A549 (cell line): ENCODE data around the gene SSX2IP.

ENCODE experiments used
- CHD2 ChIP-seq: fragments of 150-350 bp; IDR thresholded peaks from 2 replicates; pipeline ENCODE4 v1.6.1; 2014; ENCODE audit warnings: low read length; ENCODE audit not compliant: partially characterized antibody
- MAZ ChIP-seq: fragments of 150-350 bp; IDR thresholded peaks from 2 replicates; pipeline ENCODE4 v1.6.1; 2014; ENCODE audit warnings: antibody characterized with exemption, low read depth, low read length, borderline replicate concordance
- USF2 ChIP-seq: fragments of 450-650 bp; IDR thresholded peaks from 2 replicates; pipeline ENCODE4 v1.6.1; 2014; ENCODE audit warnings: antibody characterized with exemption
- TF ChIP-seq, protein P1 (sequence below): fragments of >200 bp; sonication (Bioruptor Twin); formaldehyde crosslinking; IDR thresholded peaks from 3 replicates; pipeline ENCODE4 v1.5.1; 2016
- TF ChIP-seq, protein P2 (sequence below): fragments of 150-350 bp; IDR thresholded peaks from 2 replicates; pipeline ENCODE4 v1.6.1; 2014; ENCODE audit warnings: low read depth, mild to moderate bottlenecking, low read length

DNA sequence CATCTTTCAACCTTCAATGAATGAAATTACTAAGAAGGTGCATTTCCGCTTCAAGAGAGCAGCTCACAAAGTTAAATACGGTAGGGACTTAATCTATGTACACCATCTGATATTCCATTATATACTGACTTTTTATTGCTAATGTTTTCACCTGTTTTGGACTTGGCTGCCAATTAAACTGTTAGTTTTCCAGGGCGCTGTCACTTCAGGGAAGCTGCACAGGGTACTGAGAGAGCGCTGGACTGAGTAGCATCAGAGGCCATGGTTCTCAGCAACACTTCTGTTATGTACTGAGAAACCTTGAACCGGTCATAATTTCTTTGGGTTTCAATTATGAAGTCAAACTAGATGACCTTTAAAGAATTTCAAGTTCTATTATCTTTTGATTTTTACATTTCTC lies 8.2 kb downstream of the SSX2IP start:
- TF ChIP-seq, protein P1, sequence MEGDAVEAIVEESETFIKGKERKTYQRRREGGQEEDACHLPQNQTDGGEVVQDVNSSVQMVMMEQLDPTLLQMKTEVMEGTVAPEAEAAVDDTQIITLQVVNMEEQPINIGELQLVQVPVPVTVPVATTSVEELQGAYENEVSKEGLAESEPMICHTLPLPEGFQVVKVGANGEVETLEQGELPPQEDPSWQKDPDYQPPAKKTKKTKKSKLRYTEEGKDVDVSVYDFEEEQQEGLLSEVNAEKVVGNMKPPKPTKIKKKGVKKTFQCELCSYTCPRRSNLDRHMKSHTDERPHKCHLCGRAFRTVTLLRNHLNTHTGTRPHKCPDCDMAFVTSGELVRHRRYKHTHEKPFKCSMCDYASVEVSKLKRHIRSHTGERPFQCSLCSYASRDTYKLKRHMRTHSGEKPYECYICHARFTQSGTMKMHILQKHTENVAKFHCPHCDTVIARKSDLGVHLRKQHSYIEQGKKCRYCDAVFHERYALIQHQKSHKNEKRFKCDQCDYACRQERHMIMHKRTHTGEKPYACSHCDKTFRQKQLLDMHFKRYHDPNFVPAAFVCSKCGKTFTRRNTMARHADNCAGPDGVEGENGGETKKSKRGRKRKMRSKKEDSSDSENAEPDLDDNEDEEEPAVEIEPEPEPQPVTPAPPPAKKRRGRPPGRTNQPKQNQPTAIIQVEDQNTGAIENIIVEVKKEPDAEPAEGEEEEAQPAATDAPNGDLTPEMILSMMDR = no peak
- TF ChIP-seq, protein P2, sequence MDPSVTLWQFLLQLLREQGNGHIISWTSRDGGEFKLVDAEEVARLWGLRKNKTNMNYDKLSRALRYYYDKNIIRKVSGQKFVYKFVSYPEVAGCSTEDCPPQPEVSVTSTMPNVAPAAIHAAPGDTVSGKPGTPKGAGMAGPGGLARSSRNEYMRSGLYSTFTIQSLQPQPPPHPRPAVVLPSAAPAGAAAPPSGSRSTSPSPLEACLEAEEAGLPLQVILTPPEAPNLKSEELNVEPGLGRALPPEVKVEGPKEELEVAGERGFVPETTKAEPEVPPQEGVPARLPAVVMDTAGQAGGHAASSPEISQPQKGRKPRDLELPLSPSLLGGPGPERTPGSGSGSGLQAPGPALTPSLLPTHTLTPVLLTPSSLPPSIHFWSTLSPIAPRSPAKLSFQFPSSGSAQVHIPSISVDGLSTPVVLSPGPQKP = no peak
- TF ChIP-seq MAZ = no peak
- TF ChIP-seq USF2 = no peak
- no peak for TF ChIP-seq CHD2
